HEK293 (cell line): Measurements from ENCODE around the gene DCDC2.

Experiments
- CTCF ChIA-PET: fragments of 350-600 bp; formaldehyde crosslinking; extraction: SDS; loops from one replicate; lab custom pipeline; 2021; ENCODE audit warnings: antibody characterized with exemption; lab: Yijun Ruan, JAX
- POLR2A ChIA-PET: fragments of 300-600 bp; formaldehyde crosslinking; extraction: SDS; loops from one replicate; lab custom pipeline; 2020; ENCODE audit warnings: antibody characterized with exemption, inconsistent platforms; lab: Yijun Ruan, JAX
- H3K27ac ChIP-seq: fragments of 200-500 bp; sonication (Bioruptor generic); 2 replicates; pipeline ENCODE4 v1.5.1; 2014; ENCODE audit warnings: low read depth, low read length, control low read depth, inconsistent platforms; ENCODE audit errors: extremely low read depth
- H3K36me3 ChIP-seq, 2 experiments: fragments of 200-500 bp in 1 of 2; sonication (Bioruptor generic) in 1 of 2; 1 replicate in 1 of 2; 2 replicates in 1 of 2; pipeline ENCODE4 v1.5.1; 2014 to 2017; ENCODE audit warnings: inconsistent platforms in 2 of 2, low read length in 2 of 2; ENCODE audit not compliant: control insufficient read depth in 2 of 2, insufficient read depth in 1 of 2
- H3K4me1 ChIP-seq: fragments of 200-500 bp; sonication (Bioruptor generic); 2 replicates; pipeline ENCODE4 v1.5.1; 2014; ENCODE audit warnings: mild to moderate bottlenecking, low read length, inconsistent platforms; ENCODE audit not compliant: control insufficient read depth, insufficient read depth
- H3K4me3 ChIP-seq: 2 replicates; pipeline ENCODE4 v1.5.1; 2011; ENCODE audit warnings: low read depth, mild to moderate bottlenecking, control low read depth, low read length, moderate library complexity
- H3K9me3 ChIP-seq: fragments of 200-500 bp; sonication (Bioruptor generic); 2 replicates; pipeline ENCODE4 v1.5.1; 2014; ENCODE audit warnings: low read depth, low read length, inconsistent platforms; ENCODE audit not compliant: control insufficient read depth, insufficient read depth
- BCL11A ChIP-seq: fragments of 450-650 bp; formaldehyde crosslinking; IDR thresholded peaks from 2 replicates; pipeline ENCODE4 v1.5.1; 2016; ENCODE audit warnings: low read depth, missing biosample characterization, missing genetic modification characterization
- BCL11B ChIP-seq: fragments of 450-650 bp; formaldehyde crosslinking; IDR thresholded peaks from 2 replicates; pipeline ENCODE4 v1.5.1; 2016; ENCODE audit warnings: low read depth, missing biosample characterization, missing genetic modification characterization
- FEZF1 ChIP-seq: fragments of 450-650 bp; formaldehyde crosslinking; IDR thresholded peaks from 2 replicates; pipeline ENCODE4 v1.5.1; 2016; ENCODE audit warnings: missing biosample characterization, missing genetic modification characterization
- SP3 ChIP-seq: fragments of 450-650 bp; formaldehyde crosslinking; IDR thresholded peaks from 2 replicates; pipeline ENCODE4 v1.5.1; 2016; ENCODE audit warnings: missing biosample characterization, missing genetic modification characterization
- SP7 ChIP-seq: fragments of 450-650 bp; formaldehyde crosslinking; IDR thresholded peaks from 2 replicates; pipeline ENCODE4 v1.5.1; 2016; ENCODE audit warnings: missing biosample characterization, missing genetic modification characterization
- ZBTB10 ChIP-seq: fragments of 450-650 bp; formaldehyde crosslinking; IDR thresholded peaks from 2 replicates; pipeline ENCODE4 v1.5.1; 2016; ENCODE audit warnings: missing biosample characterization, missing genetic modification characterization
- ZBTB21 ChIP-seq: fragments of 450-650 bp; formaldehyde crosslinking; IDR thresholded peaks from 2 replicates; pipeline ENCODE4 v1.5.1; 2017; ENCODE audit warnings: missing biosample characterization, missing genetic modification characterization
- ZBTB8A ChIP-seq: fragments of 450-650 bp; formaldehyde crosslinking; IDR thresholded peaks from 2 replicates; pipeline ENCODE4 v1.5.1; 2016; ENCODE audit warnings: missing biosample characterization, missing genetic modification characterization
- ZNF121 ChIP-seq: fragments of 450-650 bp; formaldehyde crosslinking; IDR thresholded peaks from 2 replicates; pipeline ENCODE4 v1.5.1; 2016; ENCODE audit warnings: missing biosample characterization, missing genetic modification characterization
- ZNF184 ChIP-seq: fragments of 450-650 bp; IDR thresholded peaks from 2 replicates; pipeline ENCODE4 v1.5.1; 2018; ENCODE audit warnings: missing biosample characterization, mild to moderate bottlenecking, missing genetic modification characterization
- ZNF362 ChIP-seq: fragments of 450-650 bp; formaldehyde crosslinking; IDR thresholded peaks from 2 replicates; pipeline ENCODE4 v1.5.1; 2016; ENCODE audit warnings: missing biosample characterization, missing genetic modification characterization
- ZNF426 ChIP-seq: fragments of 450-650 bp; formaldehyde crosslinking; IDR thresholded peaks from 2 replicates; pipeline ENCODE4 v1.5.1; 2017; ENCODE audit warnings: missing biosample characterization, missing genetic modification characterization, mild to moderate bottlenecking, inconsistent platforms, moderate library complexity
- ZNF529 ChIP-seq: fragments of 450-650 bp; formaldehyde crosslinking; IDR thresholded peaks from 2 replicates; pipeline ENCODE4 v1.5.1; 2017; ENCODE audit warnings: missing genetic modification characterization, missing biosample characterization; ENCODE audit not compliant: insufficient replicate concordance
- ZNF558 ChIP-seq: fragments of 450-650 bp; formaldehyde crosslinking; IDR thresholded peaks from 2 replicates; pipeline ENCODE4 v1.5.1; 2016; ENCODE audit warnings: missing biosample characterization, missing genetic modification characterization
- ZNF560 ChIP-seq: fragments of 450-650 bp; formaldehyde crosslinking; IDR thresholded peaks from 2 replicates; pipeline ENCODE4 v1.5.1; 2017; ENCODE audit warnings: missing biosample characterization, missing genetic modification characterization, borderline replicate concordance
- ZNF654 ChIP-seq: fragments of 450-650 bp; formaldehyde crosslinking; IDR thresholded peaks from 2 replicates; pipeline ENCODE4 v1.5.1; 2016; ENCODE audit warnings: low read depth, missing biosample characterization, missing genetic modification characterization
- ZNF747 ChIP-seq: fragments of 450-650 bp; formaldehyde crosslinking; IDR thresholded peaks from 2 replicates; pipeline ENCODE4 v1.5.1; 2016; ENCODE audit warnings: missing biosample characterization, missing genetic modification characterization
- ZNF76 ChIP-seq: fragments of 450-650 bp; formaldehyde crosslinking; IDR thresholded peaks from 2 replicates; pipeline ENCODE4; 2016; ENCODE audit warnings: low read depth, missing biosample characterization, missing genetic modification characterization, borderline replicate concordance
- ZNF768 ChIP-seq: fragments of 450-650 bp; formaldehyde crosslinking; IDR thresholded peaks from 2 replicates; pipeline ENCODE4 v1.5.1; 2018; ENCODE audit warnings: missing biosample characterization, mild to moderate bottlenecking, missing genetic modification characterization
- ZSCAN5A ChIP-seq: fragments of 450-650 bp; formaldehyde crosslinking; IDR thresholded peaks from 2 replicates; pipeline ENCODE4 v1.5.1; 2016; ENCODE audit warnings: missing biosample characterization, missing genetic modification characterization
- TF ChIP-seq, protein P1 (sequence below): fragments of 450-650 bp; formaldehyde crosslinking; IDR thresholded peaks from 2 replicates; pipeline ENCODE4 v1.5.1; 2016; ENCODE audit warnings: missing biosample characterization, missing genetic modification characterization

DCDC2 gene

DNA sequence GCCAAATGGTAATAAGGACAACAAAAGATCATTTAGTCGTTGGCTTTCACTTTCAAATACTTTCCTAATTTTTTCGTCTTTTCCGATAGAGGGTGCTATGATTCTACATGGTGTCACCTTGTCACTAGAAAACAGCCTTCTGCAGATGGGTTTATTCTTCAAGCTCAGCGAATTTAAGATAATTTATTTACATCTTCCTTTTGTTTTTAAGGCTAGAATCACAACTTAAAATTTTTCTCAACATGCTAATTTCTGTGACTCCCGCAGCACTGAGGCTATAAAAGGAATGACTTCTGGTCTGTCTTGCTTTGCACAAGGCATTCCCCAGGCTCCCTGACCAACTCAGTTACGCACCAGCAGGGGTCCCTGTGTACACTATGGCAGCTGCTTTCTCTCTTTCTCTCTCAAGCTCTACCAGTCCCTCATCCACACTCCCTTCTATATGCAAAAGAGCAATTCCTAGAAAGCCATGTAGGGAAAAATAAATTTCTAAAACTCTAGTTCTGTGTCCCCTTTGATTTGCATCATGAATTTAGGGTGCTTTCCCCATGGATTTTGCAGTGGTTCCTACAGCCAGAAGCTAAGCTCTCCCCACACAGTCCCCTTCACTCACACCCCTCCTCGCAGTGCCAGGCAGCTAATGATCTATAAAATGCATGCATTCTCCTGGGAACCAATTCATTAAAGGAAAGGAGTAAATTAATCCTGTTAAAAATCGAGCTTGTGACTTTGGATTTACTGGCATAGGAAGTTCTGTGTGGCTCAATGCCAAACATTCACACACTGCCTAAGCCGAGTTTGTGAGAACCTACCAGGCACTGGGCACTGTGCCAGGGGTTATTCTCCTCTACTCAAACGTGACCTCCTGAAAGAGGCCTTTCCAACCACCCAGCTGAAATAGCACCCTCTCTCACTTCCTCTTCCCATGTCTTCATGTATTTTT lies 74.5 kb downstream of the DCDC2 start (continued):
- no peak for TF ChIP-seq ZNF121 (tag by site-specific recombination)
- TF ChIP-seq ZNF558 (tag by site-specific recombination), result 0 out of 2 replicates have a peak, but pooled peaks have one; percentile 12
- 0 out of 2 replicates have a peak, but pooled peaks have one; percentile 20 for TF ChIP-seq BCL11B (tag by site-specific recombination)
- no peak for TF ChIP-seq ZNF768 (tag by site-specific recombination)
- TF ChIP-seq ZSCAN5A (tag by site-specific recombination), result no peak
- TF ChIP-seq ZBTB8A (tag by site-specific recombination), result no peak
- TF ChIP-seq BCL11A, result 0 out of 2 replicates have a peak, but pooled peaks have one; percentile 51
- no peak for TF ChIP-seq ZNF529 (tag by site-specific recombination)

- H3K27ac ChIP-seq, result no peak overlapping the region
- no peak overlapping the region for H3K4me3 ChIP-seq
- POLR2A ChIA-PET, result interaction anchor here (1.3 kb wide), 1 partner anchor 128 kb away, joined by 5 read pairs; the partner anchor contains the start of gene MRS2
- H3K4me1 ChIP-seq, result no peaks in the 10 kb centered on the region
- no peaks in the 10 kb centered on the region for H3K9me3 ChIP-seq
- CTCF ChIA-PET, result interaction anchor here (0.6 to 7.5 kb wide), 34 partner anchors 8 to 1537 kb away, joined by 3 to 49 read pairs (median 4); no protein-coding TSS in a partner anchor
- H3K36me3 ChIP-seq, result no peaks in the 10 kb centered on the region
- TF ChIP-seq FEZF1 (tag by site-specific recombination), result no peak
- no peak for TF ChIP-seq SP7 (tag by site-specific recombination)
- TF ChIP-seq ZNF184, result no peak
- TF ChIP-seq ZNF654 (tag by site-specific recombination), result peak; percentile 81
- TF ChIP-seq, protein P1, sequence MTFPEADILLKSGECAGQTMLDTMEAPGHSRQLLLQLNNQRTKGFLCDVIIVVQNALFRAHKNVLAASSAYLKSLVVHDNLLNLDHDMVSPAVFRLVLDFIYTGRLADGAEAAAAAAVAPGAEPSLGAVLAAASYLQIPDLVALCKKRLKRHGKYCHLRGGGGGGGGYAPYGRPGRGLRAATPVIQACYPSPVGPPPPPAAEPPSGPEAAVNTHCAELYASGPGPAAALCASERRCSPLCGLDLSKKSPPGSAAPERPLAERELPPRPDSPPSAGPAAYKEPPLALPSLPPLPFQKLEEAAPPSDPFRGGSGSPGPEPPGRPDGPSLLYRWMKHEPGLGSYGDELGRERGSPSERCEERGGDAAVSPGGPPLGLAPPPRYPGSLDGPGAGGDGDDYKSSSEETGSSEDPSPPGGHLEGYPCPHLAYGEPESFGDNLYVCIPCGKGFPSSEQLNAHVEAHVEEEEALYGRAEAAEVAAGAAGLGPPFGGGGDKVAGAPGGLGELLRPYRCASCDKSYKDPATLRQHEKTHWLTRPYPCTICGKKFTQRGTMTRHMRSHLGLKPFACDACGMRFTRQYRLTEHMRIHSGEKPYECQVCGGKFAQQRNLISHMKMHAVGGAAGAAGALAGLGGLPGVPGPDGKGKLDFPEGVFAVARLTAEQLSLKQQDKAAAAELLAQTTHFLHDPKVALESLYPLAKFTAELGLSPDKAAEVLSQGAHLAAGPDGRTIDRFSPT, result no peak
- no peak for TF ChIP-seq ZNF426 (tag by site-specific recombination)
- no peak for TF ChIP-seq ZBTB10 (tag by site-specific recombination)
- no peak for TF ChIP-seq ZNF560 (tag by site-specific recombination)
- TF ChIP-seq ZNF747 (tag by site-specific recombination), result no peak
- TF ChIP-seq ZNF76 (tag by site-specific recombination), result no peak
- TF ChIP-seq ZNF362 (tag by site-specific recombination), result peak; percentile 87
- no peak for TF ChIP-seq ZBTB21 (tag by site-specific recombination)
- TF ChIP-seq SP3 (tag by site-specific recombination), result no peak
These were observed 83.3 kb downstream of the DCDC2 start for GRCh38 chr6:24274441-24275083.
